Astrocyte (in vitro differentiated cells and primary cell): ENCODE data around the gene PPP1R14B. TPM values are rescaled to one million over a fixed set of nuclear protein-coding genes. Genes with fewer than 3 reads are reported as not detected.
A peak's percentile ranks its signal among the peaks of the same experiment; 100 is the strongest.

ENCODE experiments used
- DNase-seq: peaks from one replicate; pipeline ENCODE4 v3.0.0-alpha.2; 2010; ENCODE audit warnings: low read depth
- FAIRE-seq: peaks from 2 replicates; lab custom pipeline; 2011; peaks lifted over from hg19 to GRCh38; lab: Jason Lieb, UNC
- H2AFZ ChIP-seq: 2 replicates; pipeline ENCODE4 v1.6.0; 2012; ENCODE audit warnings: low read depth, low read length, inconsistent platforms
- H3K27ac ChIP-seq: 2 replicates; pipeline ENCODE4 v1.5.1; 2011; ENCODE audit warnings: low read depth, low read length, inconsistent platforms
- H3K27me3 ChIP-seq: 2 replicates; pipeline ENCODE4 v1.6.0; 2011; ENCODE audit warnings: low read length, inconsistent platforms; ENCODE audit not compliant: insufficient read depth
- H3K36me3 ChIP-seq: 2 replicates; pipeline ENCODE4 v1.5.1; 2011; ENCODE audit warnings: low read length, inconsistent platforms; ENCODE audit not compliant: insufficient read depth
- H3K4me1 ChIP-seq: 2 replicates; pipeline ENCODE4 v1.5.1; 2011; ENCODE audit warnings: low read length, inconsistent platforms; ENCODE audit not compliant: insufficient read depth
- H3K4me2 ChIP-seq: 2 replicates; pipeline ENCODE4 v1.6.0; 2012; ENCODE audit warnings: low read length, inconsistent platforms
- H3K4me3 ChIP-seq: 2 replicates; pipeline ENCODE4 v1.5.1; 2011; ENCODE audit warnings: low read depth, mild to moderate bottlenecking, low read length, inconsistent platforms; ENCODE audit not compliant: insufficient read depth
- H3K79me2 ChIP-seq: 2 replicates; pipeline ENCODE4 v1.6.0; 2012; ENCODE audit warnings: mild to moderate bottlenecking, low read length, inconsistent platforms; ENCODE audit not compliant: insufficient read depth
- H3K9ac ChIP-seq: 2 replicates; pipeline ENCODE4 v1.6.0; 2012; ENCODE audit warnings: mild to moderate bottlenecking, low read length, inconsistent platforms
- H3K9me3 ChIP-seq: 2 replicates; pipeline ENCODE4 v1.5.1; 2012; ENCODE audit warnings: low read depth, mild to moderate bottlenecking, low read length, inconsistent platforms; ENCODE audit not compliant: insufficient read depth
- H4K20me1 ChIP-seq: 2 replicates; pipeline ENCODE4 v1.6.0; 2012; ENCODE audit warnings: low read length, inconsistent platforms; ENCODE audit not compliant: insufficient read depth
- H3K27ac Mint-ChIP-seq: one replicate; pipeline ENCODE4 v1.8.0; 2021; ENCODE audit warnings: mild to moderate bottlenecking, mixed read lengths; ENCODE audit not compliant: unreplicated experiment
- H3K27me3 Mint-ChIP-seq: one replicate; pipeline ENCODE4 v1.8.0; 2021; ENCODE audit warnings: low read depth, mixed read lengths; ENCODE audit not compliant: unreplicated experiment
- H3K36me3 Mint-ChIP-seq: one replicate; pipeline ENCODE4 v1.8.0; 2021; ENCODE audit warnings: low read depth, mixed read lengths; ENCODE audit not compliant: unreplicated experiment
- H3K4me1 Mint-ChIP-seq: one replicate; pipeline ENCODE4 v1.8.0; 2021; ENCODE audit warnings: low read depth, mixed read lengths; ENCODE audit not compliant: unreplicated experiment
- H3K4me3 Mint-ChIP-seq: one replicate; pipeline ENCODE4 v1.8.0; 2021; ENCODE audit warnings: mild to moderate bottlenecking, moderate library complexity, mixed read lengths; ENCODE audit not compliant: unreplicated experiment
- H3K9me3 Mint-ChIP-seq: one replicate; pipeline ENCODE4 v1.8.0; 2021; ENCODE audit warnings: mild to moderate bottlenecking, mixed read lengths; ENCODE audit not compliant: unreplicated experiment
- EZH2 ChIP-seq: IDR thresholded peaks from 2 replicates; pipeline ENCODE4 v1.6.1; 2012; ENCODE audit warnings: mild to moderate bottlenecking, low read length, inconsistent platforms; ENCODE audit not compliant: insufficient read depth
- total RNA-seq: library from RNA; stranded (reverse); gene quantifications from 2 replicates; pipeline ENCODE4 v1.2.1, GENCODE V29; 2021
- TF ChIP-seq, protein P1 (sequence below): IDR thresholded peaks from 2 replicates; pipeline ENCODE4 v1.5.1; 2011; ENCODE audit warnings: low read depth, mild to moderate bottlenecking, inconsistent platforms, low read length, moderate library complexity; ENCODE audit not compliant: insufficient read depth

The PPP1R14B gene
- total RNA-seq, 1 donor from 2014 or later: 370 TPM

DNA sequence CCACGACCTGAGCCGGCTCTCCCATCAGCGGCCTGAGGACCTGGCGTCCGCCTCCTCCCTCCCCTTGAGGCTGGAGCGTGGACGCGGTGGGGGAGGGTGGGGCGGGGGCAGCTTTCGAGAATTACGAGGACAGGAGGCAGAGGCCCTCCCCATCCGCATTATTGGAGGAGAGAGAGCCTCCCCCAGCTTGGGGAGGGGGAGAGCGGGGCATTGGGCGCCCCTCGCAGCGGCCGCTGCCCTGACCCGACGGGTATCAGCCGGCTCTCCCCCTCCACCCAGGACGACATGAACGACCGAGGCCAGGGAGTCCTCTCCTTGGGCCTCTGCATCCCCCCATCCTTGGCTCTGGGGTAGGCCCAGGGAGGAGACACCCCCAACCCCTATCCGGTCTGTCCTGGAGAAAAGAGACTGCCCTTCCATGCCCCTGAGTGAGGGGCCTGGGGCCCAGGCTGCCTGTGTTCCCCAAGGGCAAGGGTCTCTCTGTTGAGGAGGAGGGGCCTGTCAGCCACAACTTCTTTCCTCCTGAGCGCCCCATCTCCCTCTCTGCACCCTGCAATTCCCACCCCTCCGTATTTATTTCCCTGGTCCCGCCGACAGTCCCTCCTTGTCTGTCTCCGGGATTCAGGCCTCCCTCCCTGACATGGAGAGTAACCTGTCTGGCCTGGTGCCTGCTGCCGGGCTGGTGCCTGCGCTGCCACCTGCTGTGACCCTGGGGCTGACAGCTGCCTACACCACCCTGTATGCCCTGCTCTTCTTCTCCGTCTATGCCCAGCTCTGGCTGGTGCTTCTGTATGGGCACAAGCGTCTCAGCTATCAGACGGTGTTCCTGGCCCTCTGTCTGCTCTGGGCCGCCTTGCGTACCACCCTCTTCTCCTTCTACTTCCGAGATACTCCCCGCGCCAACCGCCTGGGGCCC lies 39.4 kb upstream of the PPP1R14B start:
- peak overlapping the region; percentile 73 for H2AFZ ChIP-seq
- Mint-ChIP-seq H3K27me3 (peaks cover 17% of the 10 kb centered on the region), H3K27ac (peak overlapping the region; percentile 30), H3K9me3 (no peaks in the 10 kb centered on the region), H3K36me3 (peaks cover 5% of the 10 kb centered on the region), H3K4me3 (peak overlapping the region; percentile 83), H3K4me1 (peaks cover 3% of the 10 kb centered on the region)
- no peak overlapping the region for H3K27ac ChIP-seq
- H3K4me3 ChIP-seq: peak overlapping the region; percentile 88
- peaks cover 10% of the 10 kb centered on the region for H3K27me3 ChIP-seq
- DNase-seq (no peak), FAIRE-seq (no peak)
- TF ChIP-seq, protein P1, sequence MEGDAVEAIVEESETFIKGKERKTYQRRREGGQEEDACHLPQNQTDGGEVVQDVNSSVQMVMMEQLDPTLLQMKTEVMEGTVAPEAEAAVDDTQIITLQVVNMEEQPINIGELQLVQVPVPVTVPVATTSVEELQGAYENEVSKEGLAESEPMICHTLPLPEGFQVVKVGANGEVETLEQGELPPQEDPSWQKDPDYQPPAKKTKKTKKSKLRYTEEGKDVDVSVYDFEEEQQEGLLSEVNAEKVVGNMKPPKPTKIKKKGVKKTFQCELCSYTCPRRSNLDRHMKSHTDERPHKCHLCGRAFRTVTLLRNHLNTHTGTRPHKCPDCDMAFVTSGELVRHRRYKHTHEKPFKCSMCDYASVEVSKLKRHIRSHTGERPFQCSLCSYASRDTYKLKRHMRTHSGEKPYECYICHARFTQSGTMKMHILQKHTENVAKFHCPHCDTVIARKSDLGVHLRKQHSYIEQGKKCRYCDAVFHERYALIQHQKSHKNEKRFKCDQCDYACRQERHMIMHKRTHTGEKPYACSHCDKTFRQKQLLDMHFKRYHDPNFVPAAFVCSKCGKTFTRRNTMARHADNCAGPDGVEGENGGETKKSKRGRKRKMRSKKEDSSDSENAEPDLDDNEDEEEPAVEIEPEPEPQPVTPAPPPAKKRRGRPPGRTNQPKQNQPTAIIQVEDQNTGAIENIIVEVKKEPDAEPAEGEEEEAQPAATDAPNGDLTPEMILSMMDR: no peak
- no peak for TF ChIP-seq EZH2
- H3K9ac ChIP-seq: peak overlapping the region; percentile 92
- peaks cover 16% of the 10 kb centered on the region for H4K20me1 ChIP-seq
- H3K79me2 ChIP-seq: peaks cover 16% of the 10 kb centered on the region
- no peaks in the 10 kb centered on the region for H3K9me3 ChIP-seq
- H3K4me2 ChIP-seq: peak overlapping the region; percentile 100
- peaks cover 10% of the 10 kb centered on the region for H3K4me1 ChIP-seq
- H3K36me3 ChIP-seq: no peaks in the 10 kb centered on the region

GRCh38 chr11:64284962-64285884 lies 38.5 kb upstream of the PPP1R14B start, which contains the start of gene GPR137:
TSS of gene GPR137 (plus strand) at chr11:64285848. CDS start at chr11:64286525, 677 bp downstream.
- Mint-ChIP-seq H3K4me1 (peaks cover 3% of the 10 kb centered on the region), H3K27me3 (peaks cover 10% of the 10 kb centered on the region), H3K9me3 (no peaks in the 10 kb centered on the region), H3K36me3 (peaks cover 5% of the 10 kb centered on the region), H3K4me3 (peak within 1 kb of the TSS; percentile 87), H3K27ac (peak within 1 kb of the TSS; percentile 30)
- H3K27ac ChIP-seq: peak within 1 kb of the TSS; percentile 78
- peak within 1 kb of the TSS; percentile 88 for H3K4me3 ChIP-seq
- DNase-seq (peak; percentile 28), FAIRE-seq (no peak)
- peak within 1 kb of the TSS; percentile 88 for H2AFZ ChIP-seq
- TF ChIP-seq, protein P1: no peak
- no peak for TF ChIP-seq EZH2
- peaks cover under 1% of the 10 kb centered on the region for H3K27me3 ChIP-seq
- no peaks in the 10 kb centered on the region for H3K9me3 ChIP-seq
- H3K9ac ChIP-seq: peak within 1 kb of the TSS; percentile 92
- H3K4me2 ChIP-seq: peak within 1 kb of the TSS; percentile 100
- peaks cover 16% of the 10 kb centered on the region for H3K79me2 ChIP-seq
- H4K20me1 ChIP-seq: peaks cover 7% of the 10 kb centered on the region
- peaks cover 10% of the 10 kb centered on the region for H3K4me1 ChIP-seq
- H3K36me3 ChIP-seq: no peaks in the 10 kb centered on the region
